Fibroblast of skin of left quadriceps (primary cell): ENCODE results near the gene ITPRIP.

ENCODE experiments used
- DNase-seq, 2 experiments: peaks; one replicate each; pipeline ENCODE4 v3.0.0-alpha.2; 2013; ENCODE audit warnings: low read depth in 2 of 2

The ITPRIP gene

DNA sequence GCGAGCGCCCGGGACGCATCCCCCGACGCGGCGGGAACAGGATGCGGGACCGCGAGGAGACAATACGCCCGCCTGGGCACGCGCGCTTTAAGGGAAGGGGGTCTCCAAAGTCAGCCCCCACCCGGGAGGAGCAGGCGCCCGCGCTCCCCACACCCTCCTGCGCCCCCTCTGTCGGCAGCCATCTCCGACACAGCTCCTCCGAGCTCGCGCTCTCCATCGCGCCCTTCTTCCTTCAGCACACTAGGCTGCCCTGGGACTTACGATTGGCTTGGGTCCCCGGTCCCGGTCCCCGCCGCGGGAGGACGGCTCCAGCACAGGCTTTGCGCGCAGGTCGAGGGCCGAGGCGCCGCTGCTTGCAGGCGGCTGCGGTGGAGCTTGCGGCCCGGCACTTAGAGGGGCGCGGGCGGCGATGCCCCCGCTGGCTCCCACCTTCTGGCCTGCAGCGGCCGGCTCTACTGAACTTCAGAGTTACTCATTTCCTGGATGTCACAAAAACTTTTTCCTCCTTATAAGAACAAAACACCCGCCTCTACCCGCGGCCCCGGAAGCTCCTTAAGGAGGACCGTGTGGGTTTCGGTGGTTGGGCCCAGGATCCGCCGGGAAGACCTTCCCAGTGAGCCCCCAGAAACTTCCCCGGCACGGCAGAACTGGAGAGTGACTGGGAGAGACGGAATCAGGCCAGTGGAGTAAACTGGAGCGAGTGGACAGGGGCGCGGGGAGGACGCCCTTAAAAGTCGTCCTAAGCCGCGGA, at the start of gene ITPRIP:
ITPRIP (minus strand) TSS at position 481 of the 751 bp plus-strand sequence. CDS start 22,414 bp downstream, outside the sequence.
- DNase-seq = peak in 1 of 2 experiments; percentile 71

DNA sequence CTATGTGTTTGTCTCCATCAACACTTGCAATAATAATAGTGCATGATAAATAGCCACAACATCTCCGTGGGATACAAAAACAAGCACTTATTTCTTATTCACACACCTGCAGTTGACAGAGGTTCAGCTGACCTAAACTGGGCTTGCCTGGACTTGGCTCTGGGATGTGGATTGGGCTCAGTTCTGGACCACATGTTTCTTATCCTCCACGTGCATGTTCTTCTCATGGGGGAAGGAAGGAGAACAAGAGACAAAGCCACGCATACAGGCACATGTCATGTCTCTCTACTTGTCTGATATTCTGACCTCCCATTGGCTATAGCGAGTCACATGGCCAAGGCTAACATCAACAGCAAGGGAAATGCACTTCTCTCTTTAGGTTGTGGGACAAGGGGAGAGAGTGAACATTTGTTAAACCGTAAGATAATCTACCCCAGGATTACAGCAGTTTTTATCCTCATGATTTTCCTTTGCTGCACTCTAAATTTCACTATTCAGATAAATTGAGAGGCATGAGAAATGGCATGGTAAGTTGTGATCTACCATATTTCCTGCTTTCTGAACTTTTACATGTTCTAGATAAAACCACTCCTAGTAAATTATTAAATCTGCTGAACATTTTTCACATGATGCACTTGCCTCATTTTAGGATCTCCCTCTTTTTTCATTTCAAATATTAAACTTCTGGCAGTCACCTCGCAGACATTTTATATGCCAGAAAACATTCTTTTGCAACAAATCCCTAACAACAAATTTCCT, 49.0 kb upstream of the ITPRIP start:
- DNase-seq = no peak

DNA sequence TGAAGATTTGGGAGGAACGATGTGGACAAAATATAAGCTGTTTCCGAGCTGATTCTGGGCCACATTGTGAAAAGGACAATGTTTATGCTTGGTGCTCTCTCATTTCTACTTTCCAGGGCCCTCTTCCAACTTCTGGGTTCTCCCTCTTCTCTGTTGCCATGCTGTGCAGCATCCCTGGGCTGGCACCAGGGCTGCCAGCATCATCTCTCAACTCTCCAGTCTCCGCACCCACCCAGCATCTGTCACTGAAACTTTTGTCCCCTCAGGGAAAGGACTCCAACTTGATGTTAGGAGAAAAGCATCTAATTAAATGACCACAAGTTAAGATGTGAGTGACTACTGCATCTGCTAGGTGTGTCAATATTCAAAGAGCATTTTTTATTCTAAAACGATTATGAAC, 42.1 kb upstream of the ITPRIP start:
- DNase-seq = no peak

GRCh38 chr10:104376784-104377300, 38.6 kb upstream of the ITPRIP start:
- DNase-seq = no peak

DNA sequence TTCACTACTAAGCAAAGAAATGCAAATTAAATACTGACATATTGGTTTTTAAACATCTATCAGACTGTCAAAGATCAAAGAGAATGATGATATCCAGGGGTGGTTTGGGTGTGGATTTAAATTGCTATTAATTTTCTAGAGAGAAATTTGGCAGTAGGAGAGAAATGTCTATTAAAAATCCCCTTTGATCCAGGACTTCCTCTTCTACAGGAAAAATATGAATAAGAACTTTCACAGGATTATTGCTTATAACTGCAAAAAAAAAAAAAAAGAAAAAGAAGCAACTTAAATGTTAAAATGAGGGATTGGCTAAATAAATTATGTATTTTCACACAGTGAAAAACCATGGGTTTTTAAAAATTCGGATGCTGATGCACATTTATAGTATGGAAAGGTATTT, 36.3 kb upstream of the ITPRIP start:
- DNase-seq = no peak

DNA sequence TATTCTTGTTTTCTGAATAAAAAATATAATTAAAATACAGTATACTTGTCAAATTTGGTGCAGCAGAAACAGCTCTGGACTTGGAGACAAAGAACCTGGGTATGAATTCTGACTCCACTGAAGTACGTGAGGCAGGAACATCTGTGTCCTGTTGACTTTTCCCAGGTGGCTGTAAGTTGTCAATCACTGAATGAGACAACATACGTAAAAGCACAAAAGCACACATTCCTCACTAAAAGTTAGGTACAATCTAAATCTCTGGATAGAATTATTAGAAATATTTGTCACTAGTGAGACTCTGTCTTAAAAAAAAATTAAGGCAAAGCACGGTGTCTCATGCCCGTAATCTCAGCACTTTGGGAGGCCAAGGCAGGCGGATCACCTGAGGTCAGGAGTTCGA, 33.5 kb upstream of the ITPRIP start:
- no peak for DNase-seq

GRCh38 chr10:104368381-104368780, 30.1 kb upstream of the ITPRIP start:
- DNase-seq = no peak

DNA sequence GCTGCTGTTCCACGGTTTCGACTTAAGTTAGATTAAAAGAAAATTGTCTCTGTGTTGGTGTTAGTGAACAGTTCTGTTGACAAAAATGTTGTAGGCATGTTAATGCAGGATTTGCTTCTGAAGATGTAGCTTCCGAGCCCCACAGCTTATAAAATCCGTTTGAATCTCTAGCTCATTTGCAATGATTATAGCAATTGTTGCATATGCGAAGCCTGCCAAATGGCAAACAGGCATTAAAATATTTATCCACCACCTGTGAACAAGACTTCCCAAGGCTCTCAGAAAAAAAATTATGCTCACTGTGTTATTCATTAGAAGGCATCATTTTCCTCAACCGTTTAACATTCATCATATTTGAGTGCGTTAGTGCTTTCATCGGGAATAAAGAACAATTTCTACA, 29.6 kb upstream of the ITPRIP start:
- DNase-seq = no peak

DNA sequence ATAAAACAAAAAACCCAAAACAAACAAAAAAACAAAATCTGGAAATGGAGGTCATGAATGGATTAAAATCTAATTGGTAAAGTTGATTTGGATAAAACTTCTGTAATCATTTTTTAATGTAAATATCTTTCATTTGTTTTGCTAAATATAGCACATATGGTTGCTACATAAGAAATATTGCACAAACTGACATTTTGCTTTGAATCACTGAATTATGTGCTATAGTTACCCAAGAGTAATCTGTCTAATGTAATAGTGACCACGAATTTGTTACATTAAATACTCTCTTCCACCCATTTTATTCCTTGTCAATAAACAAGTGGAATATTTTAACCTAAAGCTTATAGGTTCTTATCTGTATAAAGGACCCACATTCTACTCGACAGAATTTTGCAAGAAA, 21.5 kb upstream of the ITPRIP start:
- no peak for DNase-seq

DNA sequence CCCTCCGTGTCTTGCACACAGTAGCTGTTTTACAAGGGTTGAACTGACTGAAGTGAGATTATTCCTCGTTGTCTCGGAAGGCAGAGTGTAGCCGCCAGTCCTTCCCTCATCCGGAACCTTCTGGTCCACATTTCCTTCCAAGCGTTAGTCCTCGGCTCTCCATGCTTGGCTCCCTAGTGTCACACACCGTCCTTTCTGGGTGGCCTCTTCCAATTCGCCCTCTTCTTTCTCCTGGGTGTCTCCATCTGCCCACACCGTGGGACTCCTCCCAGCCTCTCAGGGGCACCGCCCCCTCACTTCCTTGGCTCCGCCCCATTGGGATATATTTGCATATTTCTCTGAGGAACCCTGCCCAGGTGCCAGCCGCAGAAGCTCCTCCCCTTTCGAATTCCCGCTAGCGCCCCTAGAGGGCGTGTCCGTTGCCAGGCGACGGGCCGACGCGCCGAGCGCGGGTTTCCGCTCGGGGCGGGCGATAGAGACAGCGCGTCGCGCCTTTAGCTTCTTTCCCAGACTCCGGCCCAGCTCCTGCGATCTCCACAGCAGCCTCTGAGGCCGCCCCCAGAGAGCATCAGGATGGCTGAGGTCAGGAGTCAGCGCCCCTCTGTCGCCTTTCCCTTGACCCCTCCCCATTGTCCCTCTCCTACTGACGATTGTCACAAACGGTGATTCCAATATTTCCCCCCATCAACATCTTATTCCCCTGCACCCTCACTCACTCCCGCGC, 15.2 kb upstream of the ITPRIP start, which contains the start of gene CFAP58:
CFAP58 (plus strand) TSS at position 509 of the 724 bp plus-strand sequence; CDS start at position 574, 65 bp downstream.
- DNase-seq = peak in 1 of 2 experiments; percentile 53

GRCh38 chr10:104351919-104352318, 13.7 kb upstream of the ITPRIP start:
- DNase-seq = no peak

DNA sequence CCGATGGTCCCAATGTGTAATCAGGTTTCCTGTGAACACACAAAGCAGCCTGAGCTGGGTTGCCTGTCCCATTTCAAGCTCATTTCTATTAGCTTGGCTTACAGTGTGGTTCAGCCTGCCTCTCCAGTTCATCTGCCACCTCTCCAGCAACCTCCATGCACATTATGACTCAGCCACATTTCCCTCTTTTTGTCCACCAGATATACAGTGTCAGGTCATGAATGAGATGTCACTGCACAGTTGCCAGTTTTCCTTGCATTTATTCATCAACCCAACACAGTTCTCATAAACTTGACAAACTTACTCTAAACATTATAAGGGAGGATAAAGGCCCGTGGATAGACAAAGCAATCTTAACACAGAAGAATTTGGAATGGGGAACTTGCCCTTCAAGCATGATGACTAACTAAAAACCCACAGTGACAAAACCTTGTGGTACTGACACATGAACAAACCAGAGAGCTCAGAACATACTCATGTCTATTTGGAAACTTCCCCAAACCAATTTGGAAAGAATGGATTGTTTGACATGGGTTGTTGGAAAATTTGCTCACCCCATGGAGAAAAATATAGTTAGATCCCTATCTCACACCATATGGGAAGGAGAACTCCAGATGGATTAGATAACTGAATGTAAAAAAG, 12.9 kb upstream of the ITPRIP start:
- DNase-seq = no peak

DNA sequence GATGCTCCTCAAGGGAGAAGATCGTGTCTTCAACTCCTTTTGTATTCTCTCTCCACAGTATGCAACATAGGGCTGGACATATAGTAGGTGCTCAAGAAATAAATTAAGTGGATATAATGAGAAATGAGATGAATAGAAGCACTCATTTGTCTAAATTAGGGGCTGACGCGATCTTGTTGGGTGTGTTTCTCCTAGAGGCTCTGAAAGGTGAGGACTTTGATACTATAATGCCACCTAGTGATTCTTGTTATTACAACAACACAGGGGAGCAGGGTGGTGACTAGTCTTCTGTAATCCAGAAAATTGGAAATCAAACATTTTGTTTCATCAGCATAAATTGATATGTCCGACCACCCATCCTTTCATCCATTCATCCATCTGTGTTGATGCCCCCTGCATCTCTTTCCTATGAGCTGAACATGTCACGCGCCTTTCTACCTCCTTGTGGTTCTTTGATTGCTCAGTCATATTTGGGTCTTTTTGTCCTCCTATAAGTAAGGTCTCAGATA, 11.9 kb upstream of the ITPRIP start:
- DNase-seq = no peak

DNA sequence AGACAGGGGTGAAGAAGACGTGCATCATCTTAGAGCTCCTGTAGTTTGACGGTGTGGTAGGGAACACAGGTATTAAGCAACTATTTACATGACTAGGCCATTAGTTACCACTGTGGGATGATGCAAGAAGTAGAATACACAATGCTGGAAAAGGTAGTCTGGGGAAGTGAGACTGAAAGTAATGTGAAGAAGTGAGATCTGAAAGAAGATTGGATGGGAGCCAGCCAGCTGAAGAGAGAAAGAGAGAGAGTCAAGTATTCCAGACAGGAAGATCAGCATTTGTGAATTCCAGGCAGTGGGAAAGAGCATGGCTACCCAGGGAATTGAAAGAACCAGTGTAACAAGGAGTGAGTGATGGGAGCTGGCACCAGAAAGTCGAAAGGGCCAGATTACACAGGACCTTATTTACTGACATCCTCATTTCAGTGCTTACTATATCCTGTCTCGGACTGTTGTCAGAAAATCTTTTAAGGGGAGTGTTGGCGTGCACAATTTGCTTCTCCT, 11.4 kb upstream of the ITPRIP start:
- no peak for DNase-seq

- DNase-seq = no peak
Measured at GRCh38 chr10:104348601-104349000, 10.3 kb upstream of the ITPRIP start.

DNA sequence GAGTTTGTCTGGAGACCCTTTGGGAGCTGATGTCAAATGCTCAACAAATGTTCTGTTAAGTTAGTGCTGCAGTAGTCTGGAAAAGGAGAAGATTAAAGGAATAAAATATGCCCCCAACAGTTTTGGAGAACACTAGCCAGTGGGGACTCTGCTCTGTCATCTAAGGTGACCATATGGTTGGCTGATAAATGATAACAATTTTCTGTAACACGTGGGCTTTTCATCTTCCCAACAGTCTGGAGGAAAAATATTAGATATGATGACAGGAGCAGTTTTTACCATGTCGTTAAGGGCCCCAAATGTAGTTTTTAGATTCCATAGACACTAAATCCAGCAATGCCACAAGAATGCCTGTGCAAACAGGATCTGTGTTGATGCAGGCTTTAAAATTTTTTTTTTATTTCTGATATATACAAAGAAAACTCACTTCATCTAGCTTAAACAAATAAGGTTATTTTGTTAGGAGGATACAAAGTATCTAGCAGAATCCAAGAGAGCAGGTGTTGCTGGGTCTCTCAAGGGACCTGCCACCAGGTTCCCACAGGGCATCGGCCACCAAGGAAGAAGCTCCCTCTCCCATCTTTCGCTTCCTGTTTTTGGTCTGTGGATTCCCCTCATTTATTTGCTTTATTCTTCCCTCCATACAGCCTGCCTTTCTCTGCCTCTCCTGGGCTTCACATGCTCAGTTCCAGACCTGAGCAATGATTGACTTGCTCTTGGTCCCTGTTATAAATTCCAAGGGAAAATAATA, 9.2 kb upstream of the ITPRIP start:
- no peak for DNase-seq

DNA sequence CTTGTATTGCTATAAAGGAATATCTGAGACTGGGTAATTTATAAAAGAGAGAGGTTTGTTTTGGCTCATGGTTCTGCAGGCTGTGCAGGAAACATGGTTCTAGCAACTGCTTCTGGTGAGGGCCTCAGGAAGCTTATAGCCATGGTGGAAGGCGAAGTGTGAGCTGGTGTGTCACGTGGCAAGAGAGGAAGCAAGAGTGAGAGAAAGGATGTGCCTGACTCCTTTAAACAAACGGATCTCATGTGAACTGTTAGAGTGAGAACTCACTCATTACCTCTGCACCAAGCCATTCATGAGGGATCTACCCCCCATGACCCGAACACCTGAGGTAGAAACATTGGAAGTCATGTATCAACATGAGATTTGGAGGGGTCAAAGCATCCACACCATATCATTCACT, 7.7 kb upstream of the ITPRIP start:
- DNase-seq = no peak

- no peak for DNase-seq
Measured at GRCh38 chr10:104345515-104345914, 7.2 kb upstream of the ITPRIP start.

DNA sequence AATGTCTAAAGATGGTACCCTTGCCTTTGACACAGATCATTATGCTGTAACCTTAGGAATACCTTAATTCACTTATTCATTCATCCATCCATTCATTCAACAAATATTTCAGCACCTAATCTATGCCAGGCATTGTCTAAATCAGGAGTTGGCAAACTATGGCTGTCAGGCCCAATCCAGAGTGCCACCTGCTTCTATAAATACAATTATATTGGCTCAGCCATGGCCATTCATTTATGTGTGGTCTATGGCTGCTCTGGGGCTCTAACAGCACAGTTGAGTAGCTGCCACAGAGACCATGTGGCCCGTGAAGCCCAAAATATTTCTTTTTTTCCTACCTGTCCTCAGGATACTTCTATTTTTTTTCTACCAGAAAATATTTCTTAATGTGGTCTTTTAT, 6.0 kb upstream of the ITPRIP start:
- DNase-seq = no peak

DNA sequence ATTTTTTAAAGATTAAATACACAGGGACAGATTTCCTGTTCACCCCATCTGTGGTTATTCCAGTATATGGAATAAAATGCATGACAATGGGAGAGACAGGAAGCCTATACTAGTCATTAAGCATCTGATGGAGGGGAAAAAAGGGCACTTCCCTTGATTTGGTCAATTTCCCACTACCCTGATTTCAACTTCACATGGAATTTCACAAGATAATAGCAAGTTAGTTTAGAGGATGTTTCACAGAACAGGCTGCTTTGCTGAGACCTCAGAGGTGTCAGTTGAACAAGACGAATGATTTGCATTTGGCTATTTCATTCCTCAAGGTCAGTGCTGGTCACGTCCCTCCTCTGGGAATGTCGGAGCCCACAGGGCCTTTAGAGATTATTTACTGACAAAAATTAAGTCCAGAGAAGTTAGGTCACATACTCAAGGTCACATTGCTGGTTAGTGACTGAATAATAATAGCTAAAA, 4.7 kb upstream of the ITPRIP start:
- DNase-seq = no peak
